Measurements from ENCODE around the gene PCBP3.
"Not testable (repeated sequence)": the region's sequence is repeated elsewhere in the genome, so short reads cannot be mapped to it uniquely, and the experiment has no call there.

Gene PCBP3

DNA sequence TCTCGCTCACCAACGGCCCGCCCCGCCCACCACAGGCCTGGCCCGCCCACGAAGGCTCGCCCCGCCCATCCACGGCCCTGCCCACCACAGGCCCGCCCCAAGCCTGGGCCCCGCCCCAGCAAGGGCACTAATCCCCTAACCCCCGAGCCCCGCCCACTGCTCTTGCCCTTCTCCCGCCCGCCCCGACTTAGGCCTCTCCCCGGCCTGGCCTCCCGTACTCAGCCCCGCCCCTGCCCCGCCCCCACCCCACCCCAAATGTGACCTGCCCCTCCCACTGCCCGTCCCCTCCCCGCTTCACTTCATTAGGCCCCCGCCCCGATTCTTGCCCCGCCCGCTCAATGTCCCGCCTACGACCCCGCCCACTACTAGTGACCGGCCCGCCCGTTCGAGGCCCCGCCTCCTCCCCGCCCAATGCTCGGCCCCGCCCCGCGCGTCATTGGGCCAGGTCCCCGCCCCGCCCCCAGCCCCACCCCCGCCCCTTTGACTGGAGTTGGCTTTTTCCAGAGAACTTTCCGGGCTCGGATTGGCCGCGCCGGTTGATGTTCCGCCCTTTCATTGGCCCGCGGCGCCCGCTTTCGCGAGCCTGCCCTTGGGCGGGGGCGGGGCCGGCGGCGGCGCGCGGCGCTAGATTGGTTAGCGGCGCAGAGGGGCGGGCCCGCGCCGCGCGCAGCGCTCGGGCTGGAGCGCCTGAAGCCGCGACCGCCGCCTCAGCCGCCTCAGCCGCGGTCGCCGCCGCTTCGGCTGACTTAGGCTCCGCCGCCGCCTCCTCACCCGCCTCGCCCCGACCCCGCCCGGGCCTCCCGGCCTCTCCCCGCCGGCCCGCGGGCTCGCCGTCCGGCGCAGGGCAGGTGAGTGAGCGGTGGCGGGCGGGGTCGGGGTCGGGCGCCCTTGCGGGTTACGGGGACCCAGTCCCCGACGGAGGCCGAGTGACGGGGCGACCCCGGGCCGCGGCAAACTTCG, at the start of gene PCBP3:
Gene PCBP3 (plus strand): TSS at position 705 of the 960 bp plus-strand sequence. CDS start 206,361 bp downstream, outside the sequence.
- Mint-ChIP-seq H3K9me3 (peaks cover 4% of the 10 kb centered on the region), H3K27ac (no peak within 1 kb of the TSS), H3K4me1 (peaks cover 19% of the 10 kb centered on the region)

DNA sequence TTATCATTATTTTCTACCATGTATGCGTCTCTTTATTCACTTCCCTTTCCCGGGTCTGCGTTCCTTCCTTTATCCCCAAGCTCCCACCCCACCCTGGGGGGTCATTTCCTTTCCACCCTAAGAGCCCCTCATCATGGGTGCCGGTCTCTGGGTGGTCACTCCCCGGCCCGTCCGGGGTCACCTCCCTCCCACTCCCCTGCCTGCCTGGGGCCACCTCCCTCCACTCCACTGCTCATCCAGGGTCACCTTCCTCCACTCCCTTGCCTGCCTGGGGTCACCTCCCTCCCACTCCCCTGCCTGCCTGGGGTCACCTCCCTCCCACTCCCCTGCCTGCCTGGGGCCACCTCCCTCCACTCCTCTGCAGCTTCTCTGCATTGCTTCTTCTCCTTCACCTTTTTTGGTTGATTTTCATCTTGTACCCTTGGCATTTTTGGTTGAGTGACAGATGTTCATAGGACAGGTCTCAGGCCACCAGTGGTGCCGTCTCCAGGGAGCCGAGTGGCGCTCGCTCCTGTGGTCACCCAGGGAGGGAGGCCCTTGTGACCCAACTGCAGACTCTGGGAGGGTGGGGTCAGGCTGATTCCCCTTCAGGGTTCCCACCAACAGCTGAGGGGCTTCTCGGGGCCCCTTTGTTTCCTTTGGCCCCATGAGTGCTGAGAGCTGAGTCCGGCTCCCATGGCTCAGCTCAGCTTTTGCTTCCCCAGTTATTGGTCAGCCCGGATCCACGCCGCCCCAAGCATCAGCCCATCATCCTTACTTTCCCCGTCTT, 48.6 kb upstream of the PCBP3 start:
- Mint-ChIP-seq H3K4me1 (peaks cover 12% of the 10 kb centered on the region), H3K4me3 (no peak overlapping the region), H3K27ac (no peak overlapping the region), H3K27me3 (peaks cover 8% of the 10 kb centered on the region), H3K36me3 (no peaks in the 10 kb centered on the region), H3K9me3 (no peaks in the 10 kb centered on the region)
- no peak for DNase-seq (ENCODE audit: low spot score in 2 of 2)
- ATAC-seq (ENCODE audit: low read depth): no peak

More for the DNA sequence above, at the start of gene PCBP3:
- H3K36me3 Mint-ChIP-seq: peaks cover 4% of the 10 kb centered on the region
- peaks cover 10% of the 10 kb centered on the region for H3K27me3 Mint-ChIP-seq
- DNase-seq (ENCODE audit: low spot score in 2 of 2) (peak; percentile 87 to 89), ATAC-seq (ENCODE audit: low read depth) (peak; percentile 68)
- peak within 1 kb of the TSS; percentile 71 for H3K4me3 Mint-ChIP-seq

DNA sequence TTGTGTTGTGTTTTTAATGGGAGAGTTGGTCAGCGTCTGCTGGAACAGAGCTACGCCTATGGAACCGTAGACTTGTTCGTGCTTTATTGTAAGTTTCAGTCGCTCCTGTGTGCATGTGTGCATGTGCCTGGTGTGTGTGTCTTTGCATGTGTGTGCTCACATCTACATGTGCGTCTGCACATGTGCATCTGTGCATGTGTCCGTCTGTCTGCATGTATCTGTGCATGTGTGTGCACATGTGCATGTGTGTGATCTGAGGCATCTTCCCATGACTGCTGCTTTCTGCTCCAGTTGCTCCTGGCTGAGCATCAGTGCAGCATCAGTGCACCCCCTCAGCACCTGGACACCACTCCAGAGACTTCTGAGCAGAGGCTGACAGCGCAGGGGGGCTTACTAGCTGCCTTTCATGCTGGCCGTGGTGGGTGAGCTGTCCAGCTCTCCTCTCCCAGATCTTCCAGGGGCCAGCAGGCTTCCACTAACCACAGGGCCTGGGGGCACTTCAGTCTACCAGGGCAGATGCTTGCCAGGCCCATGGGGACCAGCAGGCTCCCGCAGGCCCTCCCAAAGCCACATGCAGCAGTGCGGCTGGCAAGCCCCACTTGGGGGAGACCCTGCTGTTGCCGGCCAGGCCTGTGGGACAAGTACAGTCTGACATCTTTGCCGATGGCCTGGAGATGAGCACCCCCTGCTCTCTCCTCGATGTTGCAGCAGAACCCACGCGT, 47.8 kb upstream of the PCBP3 start:
- DNase-seq (ENCODE audit: low spot score in 2 of 2) (no peak), ATAC-seq (ENCODE audit: low read depth) (no peak)
- no peaks in the 10 kb centered on the region for H3K36me3 Mint-ChIP-seq
- peaks cover 12% of the 10 kb centered on the region for H3K4me1 Mint-ChIP-seq
- H3K27me3 Mint-ChIP-seq: peaks cover 10% of the 10 kb centered on the region
- no peak overlapping the region for H3K4me3 Mint-ChIP-seq
- H3K27ac Mint-ChIP-seq: no peak overlapping the region
- peaks cover 2% of the 10 kb centered on the region for H3K9me3 Mint-ChIP-seq

DNA sequence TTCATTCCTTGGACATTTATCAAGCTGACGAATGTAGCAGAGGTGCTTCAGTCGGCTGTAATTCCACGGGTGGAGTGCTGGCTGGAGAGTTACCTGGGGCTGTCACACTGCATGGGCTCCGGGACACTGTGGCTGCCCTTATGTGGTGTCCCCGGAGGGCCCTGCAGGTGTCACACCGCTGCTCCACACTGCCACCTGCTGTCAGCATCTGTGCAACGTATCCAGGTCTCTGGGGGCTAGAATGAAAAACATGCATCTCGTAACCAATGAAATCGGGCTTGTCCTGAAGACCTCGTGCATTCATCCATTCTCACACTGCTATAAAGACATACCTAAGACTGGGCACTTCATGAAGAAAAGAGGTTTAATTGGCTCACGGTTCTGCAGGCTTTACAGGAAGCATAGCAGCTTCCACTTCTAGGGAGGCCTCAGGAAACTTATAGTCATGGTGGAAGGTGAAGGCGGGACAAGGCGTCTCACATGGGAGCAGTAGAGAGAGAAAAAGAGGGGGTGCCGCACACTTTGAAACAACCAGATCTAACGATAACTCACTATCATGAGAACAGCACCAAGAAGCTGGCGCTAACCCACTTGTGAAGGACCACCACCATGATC, 46.7 kb upstream of the PCBP3 start:
- Mint-ChIP-seq H3K9me3 (peaks cover 2% of the 10 kb centered on the region), H3K36me3 (no peaks in the 10 kb centered on the region), H3K4me1 (peaks cover 12% of the 10 kb centered on the region), H3K27ac (peak overlapping the region; percentile 52), H3K4me3 (no peak overlapping the region), H3K27me3 (peaks cover 10% of the 10 kb centered on the region)
- ATAC-seq (ENCODE audit: low read depth) (peak; percentile 70), DNase-seq (ENCODE audit: low spot score in 2 of 2) (peak; percentile 77 to 87)

DNA sequence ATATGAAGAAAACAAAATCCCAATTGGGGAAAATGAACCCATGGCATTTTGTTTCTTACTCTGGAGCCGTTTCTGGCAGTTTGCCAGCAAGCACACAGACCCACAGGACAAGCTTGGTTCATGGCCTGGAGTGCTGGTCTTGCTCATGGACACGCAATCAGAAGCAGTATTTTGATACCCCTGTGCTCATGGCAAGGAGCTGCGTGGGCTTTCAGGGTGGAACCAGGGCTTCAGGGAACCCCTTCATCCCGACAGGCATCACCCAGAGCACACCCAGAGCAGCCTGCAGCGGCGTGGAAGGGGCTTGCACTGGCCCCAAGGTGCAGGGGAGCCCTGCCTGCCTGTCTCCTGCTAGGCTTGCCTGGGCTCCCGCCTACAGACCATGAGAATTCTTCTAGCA, 45.4 kb upstream of the PCBP3 start:
- Mint-ChIP-seq H3K36me3 (peaks cover 2% of the 10 kb centered on the region), H3K4me3 (no peak overlapping the region), H3K27me3 (peaks cover 10% of the 10 kb centered on the region), H3K27ac (no peak overlapping the region), H3K9me3 (peaks cover 6% of the 10 kb centered on the region), H3K4me1 (peaks cover 8% of the 10 kb centered on the region)
- ATAC-seq (ENCODE audit: low read depth): no peak
- DNase-seq (ENCODE audit: low spot score in 2 of 2): no peak

DNA sequence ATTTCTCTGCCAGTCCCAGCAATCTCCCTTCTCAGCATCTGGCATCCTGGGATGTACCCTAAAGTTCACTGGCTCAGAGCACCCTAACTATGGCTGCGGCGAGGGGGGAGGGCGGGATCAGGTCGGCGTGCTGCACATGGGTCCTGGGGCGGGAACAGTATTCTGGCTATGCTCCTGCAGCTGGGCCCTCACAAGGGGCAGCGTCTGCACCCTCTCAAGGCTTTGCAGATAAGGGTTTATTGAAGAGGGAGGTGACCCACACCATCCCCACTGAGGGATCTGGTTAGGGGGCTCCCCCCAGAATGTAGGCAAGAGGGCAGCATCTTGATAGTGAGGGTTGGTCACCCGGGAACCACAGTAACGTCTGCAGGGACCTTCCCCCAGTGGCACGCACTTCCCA, 44.9 kb upstream of the PCBP3 start:
- ATAC-seq (ENCODE audit: low read depth) (no peak), DNase-seq (ENCODE audit: low spot score in 2 of 2) (no peak)
- no peak overlapping the region for H3K4me3 Mint-ChIP-seq
- no peak overlapping the region for H3K27ac Mint-ChIP-seq
- peaks cover 10% of the 10 kb centered on the region for H3K27me3 Mint-ChIP-seq
- H3K9me3 Mint-ChIP-seq: peaks cover 8% of the 10 kb centered on the region
- H3K4me1 Mint-ChIP-seq: peaks cover 8% of the 10 kb centered on the region
- peaks cover 4% of the 10 kb centered on the region for H3K36me3 Mint-ChIP-seq

GRCh38 chr21:45599146-45599581, 44.4 kb upstream of the PCBP3 start:
- DNase-seq (ENCODE audit: low spot score in 2 of 2) (no peak), ATAC-seq (ENCODE audit: low read depth) (no peak)
- peaks cover 12% of the 10 kb centered on the region for H3K9me3 Mint-ChIP-seq
- no peak overlapping the region for H3K4me3 Mint-ChIP-seq
- H3K36me3 Mint-ChIP-seq: peaks cover 6% of the 10 kb centered on the region
- H3K27me3 Mint-ChIP-seq: peaks cover 7% of the 10 kb centered on the region
- peaks cover 5% of the 10 kb centered on the region for H3K4me1 Mint-ChIP-seq
- H3K27ac Mint-ChIP-seq: no peak overlapping the region

GRCh38 chr21:45600248-45600647, 43.3 kb upstream of the PCBP3 start:
- no peak overlapping the region for H3K27ac Mint-ChIP-seq
- ATAC-seq (ENCODE audit: low read depth): no peak
- peaks cover 14% of the 10 kb centered on the region for H3K9me3 Mint-ChIP-seq

DNA sequence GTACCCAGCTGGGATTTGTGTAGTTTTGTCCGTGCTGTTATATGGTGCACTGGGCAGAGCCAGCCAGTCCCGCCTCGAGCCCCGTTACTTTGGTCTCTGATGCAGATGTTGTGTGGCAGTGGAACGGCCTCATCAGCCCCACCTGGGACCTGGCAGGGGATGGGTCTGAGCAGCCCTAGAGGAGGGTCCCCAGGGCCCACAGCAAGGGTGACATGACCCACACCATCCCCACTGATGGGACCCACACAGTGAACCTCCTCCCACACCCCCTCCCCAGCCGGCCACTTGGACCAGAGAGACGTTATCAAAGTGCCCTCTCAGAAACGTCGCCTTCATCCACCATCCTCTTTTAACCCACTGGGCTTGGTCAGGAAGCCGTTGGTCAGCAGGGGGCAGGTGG, 42.0 kb upstream of the PCBP3 start:
- Mint-ChIP-seq H3K9me3 (peaks cover 14% of the 10 kb centered on the region), H3K4me1 (peaks cover 5% of the 10 kb centered on the region), H3K27me3 (peaks cover 5% of the 10 kb centered on the region), H3K27ac (no peak overlapping the region), H3K36me3 (peaks cover 6% of the 10 kb centered on the region), H3K4me3 (no peak overlapping the region)
- DNase-seq (ENCODE audit: low spot score in 2 of 2) (no peak), ATAC-seq (ENCODE audit: low read depth) (no peak)

More at GRCh38 chr21:45600248-45600647, 43.3 kb upstream of the PCBP3 start:
- Mint-ChIP-seq H3K36me3 (peaks cover 6% of the 10 kb centered on the region), H3K4me1 (peaks cover 5% of the 10 kb centered on the region), H3K27me3 (peaks cover 5% of the 10 kb centered on the region), H3K4me3 (no peak overlapping the region)
- DNase-seq (ENCODE audit: low spot score in 2 of 2): no peak

DNA sequence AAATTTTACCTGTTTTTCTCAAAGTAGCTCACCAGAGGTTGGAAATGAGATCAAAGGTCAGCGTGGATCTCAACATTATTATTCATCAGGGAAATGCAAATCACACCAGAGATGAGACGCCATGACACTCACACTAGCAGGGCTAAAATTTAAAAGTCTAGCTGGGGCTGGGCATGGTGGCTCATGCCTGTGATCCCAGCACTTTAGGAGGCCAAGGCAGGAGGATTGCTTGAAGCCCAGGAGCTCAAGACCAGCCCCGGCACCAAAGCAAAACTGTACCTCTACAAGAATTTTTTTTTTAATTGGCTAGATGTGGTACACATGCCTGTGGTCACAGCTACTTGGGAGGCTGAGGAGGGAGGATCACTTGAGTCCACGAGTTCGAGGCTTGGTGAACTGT, 41.4 kb upstream of the PCBP3 start:
- Mint-ChIP-seq H3K4me3 (no peak overlapping the region), H3K4me1 (no peaks in the 10 kb centered on the region), H3K9me3 (peaks cover 14% of the 10 kb centered on the region), H3K27ac (peak overlapping the region; percentile 35), H3K36me3 (peaks cover 6% of the 10 kb centered on the region), H3K27me3 (peaks cover 1% of the 10 kb centered on the region)
- ATAC-seq (ENCODE audit: low read depth) (no peak), DNase-seq (ENCODE audit: low spot score in 2 of 2) (no peak)

- peaks cover 6% of the 10 kb centered on the region for H3K36me3 Mint-ChIP-seq
- no peak for DNase-seq (ENCODE audit: low spot score in 2 of 2)
- no peak for ATAC-seq (ENCODE audit: low read depth)
- H3K27ac Mint-ChIP-seq: no peak overlapping the region
- H3K27me3 Mint-ChIP-seq: peaks cover 4% of the 10 kb centered on the region
- no peaks in the 10 kb centered on the region for H3K4me1 Mint-ChIP-seq
- H3K9me3 Mint-ChIP-seq: peaks cover 14% of the 10 kb centered on the region
- H3K4me3 Mint-ChIP-seq: no peak overlapping the region
These were observed 40.0 kb upstream of the PCBP3 start for GRCh38 chr21:45603481-45603880.

- not testable (repeated sequence) for DNase-seq (ENCODE audit: low spot score in 2 of 2)
These were observed 38.8 kb upstream of the PCBP3 start for GRCh38 chr21:45604681-45605080.

More at GRCh38 chr21:45604681-45605080, 38.8 kb upstream of the PCBP3 start:
- not testable (repeated sequence) for H3K36me3 Mint-ChIP-seq; H3K27me3 Mint-ChIP-seq; H3K4me1 Mint-ChIP-seq; H3K27ac Mint-ChIP-seq; H3K4me3 Mint-ChIP-seq; ATAC-seq (ENCODE audit: low read depth)
- H3K9me3 Mint-ChIP-seq: peaks cover 14% of the 10 kb centered on the region

Measured in memory B cell (primary cell).